ENCODE results near the gene DDX25. TPM values are rescaled to one million over a fixed set of nuclear protein-coding genes. Genes with fewer than 3 reads are reported as not detected.

The DDX25 gene
- total RNA-seq, 2 donors from 2014 or later: 3.3 to 8.4 TPM

DNA sequence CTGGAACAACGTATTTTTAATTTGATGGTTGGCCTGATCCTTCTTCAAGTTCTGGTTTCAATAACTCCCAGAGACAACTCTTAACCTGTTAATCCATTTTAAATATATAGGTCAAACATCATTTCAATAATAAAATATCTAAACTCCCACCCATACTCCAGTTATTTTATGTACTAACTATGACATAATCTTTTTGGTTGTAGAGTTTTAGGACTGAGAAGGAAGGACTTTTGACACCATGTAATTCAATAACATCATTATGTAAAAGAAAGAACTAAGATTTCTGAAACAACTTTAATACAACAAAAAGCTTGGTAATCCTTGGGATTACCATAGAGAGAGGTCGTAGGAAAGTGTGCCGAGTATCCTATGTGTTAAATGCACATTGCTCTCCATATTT is 73.0 kb downstream of the DDX25 start:
- H3K36me3 Mint-ChIP-seq (ENCODE audit: low read depth): peaks cover 5% of the 10 kb centered on the region
- H3K9me3 Mint-ChIP-seq: no peaks in the 10 kb centered on the region
- no peaks in the 10 kb centered on the region for H3K36me3 ChIP-seq (ENCODE audit: control insufficient read depth, insufficient read depth, low read length)
- no peaks in the 10 kb centered on the region for H3K4me1 ChIP-seq (ENCODE audit: control insufficient read depth, insufficient read depth, low read length)
- WGBS, 2 experiments (ENCODE audit: insufficient coverage in 1 of 2, insufficient read length in 1 of 2): 71 to 87% methylated on average over 1 to 3 of the region's 3 CpGs
- no peak overlapping the region for H3K9ac ChIP-seq (ENCODE audit: extremely low read depth, low read length, poor library complexity, severe bottlenecking)
- no peak overlapping the region for H3K4me3 ChIP-seq (ENCODE audit: low read length)
- H3K9me3 ChIP-seq (ENCODE audit: control insufficient read depth, low read length): no peaks in the 10 kb centered on the region
- H3K27me3 ChIP-seq (ENCODE audit: control insufficient read depth, insufficient read depth, low read length, poor library complexity, severe bottlenecking): no peaks in the 10 kb centered on the region
- no peak overlapping the region for H3K27ac Mint-ChIP-seq
- H3K27ac ChIP-seq (ENCODE audit: low read depth, low read length): no peak overlapping the region
- no peak overlapping the region for H3K4me3 Mint-ChIP-seq
- TF ChIP-seq, protein P1, sequence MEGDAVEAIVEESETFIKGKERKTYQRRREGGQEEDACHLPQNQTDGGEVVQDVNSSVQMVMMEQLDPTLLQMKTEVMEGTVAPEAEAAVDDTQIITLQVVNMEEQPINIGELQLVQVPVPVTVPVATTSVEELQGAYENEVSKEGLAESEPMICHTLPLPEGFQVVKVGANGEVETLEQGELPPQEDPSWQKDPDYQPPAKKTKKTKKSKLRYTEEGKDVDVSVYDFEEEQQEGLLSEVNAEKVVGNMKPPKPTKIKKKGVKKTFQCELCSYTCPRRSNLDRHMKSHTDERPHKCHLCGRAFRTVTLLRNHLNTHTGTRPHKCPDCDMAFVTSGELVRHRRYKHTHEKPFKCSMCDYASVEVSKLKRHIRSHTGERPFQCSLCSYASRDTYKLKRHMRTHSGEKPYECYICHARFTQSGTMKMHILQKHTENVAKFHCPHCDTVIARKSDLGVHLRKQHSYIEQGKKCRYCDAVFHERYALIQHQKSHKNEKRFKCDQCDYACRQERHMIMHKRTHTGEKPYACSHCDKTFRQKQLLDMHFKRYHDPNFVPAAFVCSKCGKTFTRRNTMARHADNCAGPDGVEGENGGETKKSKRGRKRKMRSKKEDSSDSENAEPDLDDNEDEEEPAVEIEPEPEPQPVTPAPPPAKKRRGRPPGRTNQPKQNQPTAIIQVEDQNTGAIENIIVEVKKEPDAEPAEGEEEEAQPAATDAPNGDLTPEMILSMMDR (conservative IDR thresholded peaks at IDR 0.05): no peak
- DNase-seq: no peak
- no peaks in the 10 kb centered on the region for H3K27me3 Mint-ChIP-seq (ENCODE audit: insufficient read depth)
- H3K4me1 Mint-ChIP-seq: peaks cover 8% of the 10 kb centered on the region

DNA sequence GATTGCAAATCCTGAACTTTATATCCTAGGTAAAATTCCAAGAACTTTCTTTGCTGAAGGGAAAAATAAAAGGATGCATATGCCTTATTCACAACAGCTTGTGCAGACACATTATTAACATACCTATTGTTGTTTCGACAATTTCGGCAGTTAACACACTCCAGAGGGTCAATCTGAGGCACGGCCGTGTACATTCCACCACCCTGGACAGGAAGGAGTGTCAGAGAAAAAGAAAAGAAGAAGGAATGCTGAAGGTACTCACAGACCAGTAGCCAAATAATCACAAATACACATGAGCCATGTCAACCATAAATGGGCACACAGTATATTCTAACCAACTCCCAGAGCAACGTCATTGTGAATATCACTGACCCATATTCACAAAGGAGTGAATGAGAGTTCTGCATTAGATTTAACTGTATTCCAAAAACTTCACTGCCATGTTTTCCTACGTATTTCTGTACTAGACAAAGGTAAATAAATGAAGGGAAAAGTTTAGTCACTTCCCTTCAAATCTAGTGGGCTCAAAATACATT is 73.9 kb downstream of the DDX25 start:
- no peaks in the 10 kb centered on the region for H3K9me3 Mint-ChIP-seq
- H3K27ac Mint-ChIP-seq: no peak overlapping the region
- H3K27me3 Mint-ChIP-seq (ENCODE audit: insufficient read depth): no peaks in the 10 kb centered on the region
- TF ChIP-seq, protein P1 (conservative IDR thresholded peaks at IDR 0.05): no peak
- no peak overlapping the region for H3K4me3 Mint-ChIP-seq
- Histone ChIP-seq H3K36me3 (ENCODE audit: control insufficient read depth, insufficient read depth, low read length) (no peaks in the 10 kb centered on the region), H3K9ac (ENCODE audit: extremely low read depth, low read length, poor library complexity, severe bottlenecking) (no peak overlapping the region), H3K27ac (ENCODE audit: low read depth, low read length) (no peak overlapping the region), H3K27me3 (ENCODE audit: control insufficient read depth, insufficient read depth, low read length, poor library complexity, severe bottlenecking) (no peaks in the 10 kb centered on the region), H3K9me3 (ENCODE audit: control insufficient read depth, low read length) (no peaks in the 10 kb centered on the region), H3K4me3 (ENCODE audit: low read length) (no peak overlapping the region), H3K4me1 (ENCODE audit: control insufficient read depth, insufficient read depth, low read length) (no peaks in the 10 kb centered on the region)
- WGBS, 2 experiments (ENCODE audit: insufficient coverage in 1 of 2, insufficient read length in 1 of 2): 93 to 100% methylated on average over 1 to 5 of the region's 6 CpGs
- H3K4me1 Mint-ChIP-seq: peaks cover 8% of the 10 kb centered on the region
- peaks cover 8% of the 10 kb centered on the region for H3K36me3 Mint-ChIP-seq (ENCODE audit: low read depth)
- DNase-seq: no peak

Other genes starting within 250 kb of the DDX25 start
- under 1 TPM in 1 of 2 donors, not detected in 1; 0.37 TPM for gene ACRV1, start 223.7 kb upstream of the DDX25 start, total RNA-seq
- not detected for gene PATE1, start 158.2 kb upstream of the DDX25 start, total RNA-seq
- gene PATE2, start 125.7 kb upstream of the DDX25 start, total RNA-seq: under 1 TPM in 1 of 2 donors, not detected in 1; 0.79 TPM
- gene PATE3, start 116.4 kb upstream of the DDX25 start, total RNA-seq: not detected
- not detected for gene PATE4, start 71.2 kb upstream of the DDX25 start, total RNA-seq
- 1 to 10 TPM; 6.6 to 7.7 TPM for gene HYLS1, start 16.8 kb upstream of the DDX25 start, total RNA-seq
- gene PUS3, start 1.3 kb upstream of the DDX25 start, total RNA-seq: 10 to 100 TPM; 12.6 to 13.7 TPM
- not detected for gene VSIG10L2, start 41.5 kb downstream of the DDX25 start, total RNA-seq
- 10 to 100 TPM; 19.2 to 24.5 TPM for gene CDON, start 158.4 kb downstream of the DDX25 start, total RNA-seq